H1 (cell line): ENCODE results near the gene KRT35. TPM values are rescaled to one million over a fixed set of nuclear protein-coding genes. Genes with fewer than 3 reads are reported as not detected.

Experiments used
- PHF8 ChIP-seq: fragments of 200-600 bp; sonication (generic); conservative IDR thresholded peaks from 2 replicates; pipeline ENCODE4 v1.7.1; 2012; ENCODE audit warnings: low read depth, mild to moderate bottlenecking, inconsistent platforms, low read length, moderate library complexity
- POLR2A ChIP-seq, 2 experiments: IDR thresholded peaks; 1 replicate in 1 of 2; 2 replicates in 1 of 2; pipeline ENCODE4 v1.6.1; 2011; ENCODE audit warnings: low read depth in 2 of 2, low read length in 2 of 2, mild to moderate bottlenecking in 2 of 2; ENCODE audit errors: control extremely low read depth in 1 of 2
- RAD21 ChIP-seq, 2 experiments: IDR thresholded peaks in 1 of 2; conservative IDR thresholded peaks in 1 of 2; 2 replicates each; pipeline ENCODE4 v1.6.1; 2011; ENCODE audit warnings: low read depth in 2 of 2, low read length in 2 of 2, improper control_type of control experiment in 1 of 2, inconsistent platforms in 1 of 2, mild to moderate bottlenecking in 1 of 2, moderate library complexity in 1 of 2
- polyA plus RNA-seq, 7 experiments: library from polyadenylated mRNA; depleted of rRNA in 3 of 7; stranded (reverse) in 5 of 7; unstranded in 2 of 7; fragments of >200 nt in 5 of 7; fragments of 200-250 nt in 2 of 7; gene quantifications; 1 replicate in 5 of 7; 2 replicates in 1 of 7; 4 replicates in 1 of 7; pipeline versions ENCODE4 v1.2.1 to v1.2.3, GENCODE V29; 2011 to 2013; ENCODE audit warnings: missing spikeins in 2 of 7, mixed read lengths in 2 of 7
- total RNA-seq: library from RNA; stranded (reverse); fragmentation: NEBNext Ultra II Directional; extraction: Animal tissue kit (Norgen Biotek cat#: 25700); gene quantifications from 2 replicates; pipeline ENCODE4 v1.2.1, GENCODE V29; 2021

The KRT35 gene
- total and polyA plus RNA-seq, 2 of the 8 experiments (the other 6 are each of a cell fraction or from before 2014, with no cell fraction given), result not detected

- TF ChIP-seq RAD21 (IDR thresholded peaks at IDR 0.05 in 1 of 2, conservative IDR thresholded peaks at IDR 0.05 in 1 of 2; ENCODE audit: low read depth in 2 of 2, low read length in 2 of 2) (no peak), POLR2A (IDR thresholded peaks at IDR 0.05; ENCODE audit: control extremely low read depth in 1 of 2, low read depth in 2 of 2, low read length in 2 of 2) (no peak), PHF8 (no peak)
These were observed 14.0 kb downstream of the KRT35 start, which contains the start of gene KRT32 (continued) for GRCh38 chr17:41466988-41467387.
